ENCODE measurements around the gene TRAPPC10.

GRCh38 chr21:44066116-44066515 is 54.0 kb downstream of the TRAPPC10 start:
- no peak for TF ChIP-seq CTCF (IDR thresholded peaks at IDR 0.05)
- no peak for TF ChIP-seq POLR2A (IDR thresholded peaks at IDR 0.05)
